Astrocyte of the hippocampus (primary cell): ENCODE data around the gene PES1.
"Not testable (repeated sequence)": the region's sequence is repeated elsewhere in the genome, so short reads cannot be mapped to it uniquely, and the experiment has no call there.

Source experiments
- DNase-seq: peaks from one replicate; pipeline ENCODE4 v3.0.0; 2011; ENCODE audit warnings: low read depth, low spot score

PES1 gene

GRCh38 chr22:30555282-30556210 is 36.2 kb downstream of the PES1 start:
- no peak for DNase-seq

- DNase-seq: no peak
Measured at GRCh38 chr22:30553971-30554370, 37.7 kb downstream of the PES1 start.

GRCh38 chr22:30552719-30553118 is 39.0 kb downstream of the PES1 start:
- DNase-seq: no peak

GRCh38 chr22:30551813-30552212 is 39.9 kb downstream of the PES1 start:
- not testable (repeated sequence) for DNase-seq

GRCh38 chr22:30547188-30547587 is 44.5 kb downstream of the PES1 start:
- no peak for DNase-seq

GRCh38 chr22:30546616-30547015 is 45.1 kb downstream of the PES1 start, which contains the start of gene SEC14L6:
Gene SEC14L6 (minus strand): TSS chr22:30546741. CDS start chr22:30546682, 59 bp downstream.
- no peak for DNase-seq

- no peak for DNase-seq
Measured at GRCh38 chr22:30542811-30543188, 48.9 kb downstream of the PES1 start.

- peak; percentile 46 for DNase-seq
Measured at GRCh38 chr22:30541961-30542810, 49.5 kb downstream of the PES1 start.

GRCh38 chr22:30541511-30541910 is 50.2 kb downstream of the PES1 start:
- DNase-seq: not testable (repeated sequence)

GRCh38 chr22:30539368-30539767 is 52.3 kb downstream of the PES1 start:
- DNase-seq: no peak

- no peak for DNase-seq
Measured at GRCh38 chr22:30538280-30538679, 53.4 kb downstream of the PES1 start.

- no peak for DNase-seq
Measured at GRCh38 chr22:30537083-30537731, 54.5 kb downstream of the PES1 start.

- no peak for DNase-seq
Measured at GRCh38 chr22:30535182-30535581, 56.5 kb downstream of the PES1 start.

GRCh38 chr22:30531651-30532608 is 59.8 kb downstream of the PES1 start:
- DNase-seq: no peak

- DNase-seq: no peak
Measured at GRCh38 chr22:30526656-30527055, 65.1 kb downstream of the PES1 start.
